Ammon's horn (tissue), 1 donor: ENCODE data around the gene TSEN54.
"Not testable (repeated sequence)": the region's sequence is repeated elsewhere in the genome, so short reads cannot be mapped to it uniquely, and the experiment has no call there.

Experiments used
- DNase-seq: peaks from one replicate; pipeline ENCODE4 v3.0.0-alpha.2; 2016; ENCODE audit warnings: low spot score

TSEN54 gene

GRCh38 chr17:75516255-75516618 lies at the start of gene TSEN54:
TSEN54 (plus strand) TSS chr17:75516528; CDS start chr17:75516561, 33 bp downstream.
- DNase-seq, result peak; percentile 96

DNA sequence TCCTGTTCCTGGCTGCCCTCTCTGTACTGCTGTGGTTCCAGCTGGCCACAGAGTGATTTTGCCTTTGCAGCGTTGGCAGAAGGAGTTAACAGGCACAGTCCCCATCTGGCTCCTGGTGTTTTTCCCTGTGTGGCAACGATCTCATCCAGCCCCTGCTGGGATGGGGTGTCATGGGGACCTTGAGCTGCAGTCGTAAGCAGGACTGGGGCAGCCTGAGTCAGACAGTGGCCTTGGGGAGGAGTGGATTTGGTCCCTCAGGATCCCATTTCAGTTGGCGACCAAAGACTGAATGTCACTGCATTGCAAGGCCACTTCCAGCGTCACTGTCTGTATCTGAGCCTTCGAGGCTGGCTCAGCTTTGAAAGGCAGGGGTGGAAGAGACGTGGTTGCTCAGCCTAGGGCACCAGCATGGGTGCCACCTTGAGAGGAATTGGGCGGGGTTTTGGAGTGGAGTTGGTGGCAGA lies 48.0 kb upstream of the TSEN54 start:
- DNase-seq, result peak; percentile 58

GRCh38 chr17:75468779-75469373 lies 47.5 kb upstream of the TSEN54 start:
- DNase-seq, result no peak

- DNase-seq, result no peak
Observed at GRCh38 chr17:75471207-75471606, 45.1 kb upstream of the TSEN54 start.

GRCh38 chr17:75472119-75472518 lies 44.2 kb upstream of the TSEN54 start:
- no peak for DNase-seq

DNA sequence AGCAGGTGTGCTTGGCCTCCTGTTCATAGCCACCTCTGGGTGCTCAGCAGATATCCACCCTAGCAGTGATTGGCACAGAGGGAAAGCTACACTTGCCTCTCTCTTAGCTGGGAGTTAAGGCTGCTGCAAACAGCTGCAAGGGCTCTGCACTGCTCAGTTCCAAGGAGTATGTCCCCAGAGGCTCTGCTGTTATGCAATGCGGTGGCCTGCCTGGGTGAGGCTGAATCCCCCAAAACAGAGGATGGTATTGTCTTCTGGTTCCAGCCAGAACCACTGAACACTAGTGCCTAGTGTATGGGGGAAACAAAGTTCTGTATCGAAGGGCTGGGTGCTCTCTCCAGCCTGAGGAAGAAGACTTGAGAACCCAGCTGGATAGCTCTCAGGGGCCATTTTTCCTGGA lies 43.1 kb upstream of the TSEN54 start:
- peak; percentile 81 for DNase-seq

DNA sequence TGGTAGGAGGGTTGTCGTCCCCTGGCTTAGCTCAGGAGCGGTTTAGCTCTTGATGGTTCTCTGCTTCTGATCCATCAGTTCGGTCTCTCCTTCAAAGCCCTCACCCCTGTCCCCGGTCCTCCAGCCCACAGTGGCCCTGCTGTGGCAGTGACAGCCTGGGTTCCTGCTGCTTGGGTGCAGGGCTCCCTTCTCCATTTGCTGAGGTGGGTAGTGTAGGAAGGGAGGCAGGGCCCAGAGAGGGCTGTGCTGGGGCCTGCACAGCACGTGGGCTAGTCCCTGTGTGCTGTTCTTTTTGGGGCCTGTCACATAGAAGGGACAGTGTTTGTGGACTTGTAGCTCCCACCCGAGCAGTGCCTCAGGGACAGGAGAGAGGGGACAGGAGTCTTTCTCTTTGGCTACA lies 41.6 kb upstream of the TSEN54 start:
- DNase-seq, result no peak

DNA sequence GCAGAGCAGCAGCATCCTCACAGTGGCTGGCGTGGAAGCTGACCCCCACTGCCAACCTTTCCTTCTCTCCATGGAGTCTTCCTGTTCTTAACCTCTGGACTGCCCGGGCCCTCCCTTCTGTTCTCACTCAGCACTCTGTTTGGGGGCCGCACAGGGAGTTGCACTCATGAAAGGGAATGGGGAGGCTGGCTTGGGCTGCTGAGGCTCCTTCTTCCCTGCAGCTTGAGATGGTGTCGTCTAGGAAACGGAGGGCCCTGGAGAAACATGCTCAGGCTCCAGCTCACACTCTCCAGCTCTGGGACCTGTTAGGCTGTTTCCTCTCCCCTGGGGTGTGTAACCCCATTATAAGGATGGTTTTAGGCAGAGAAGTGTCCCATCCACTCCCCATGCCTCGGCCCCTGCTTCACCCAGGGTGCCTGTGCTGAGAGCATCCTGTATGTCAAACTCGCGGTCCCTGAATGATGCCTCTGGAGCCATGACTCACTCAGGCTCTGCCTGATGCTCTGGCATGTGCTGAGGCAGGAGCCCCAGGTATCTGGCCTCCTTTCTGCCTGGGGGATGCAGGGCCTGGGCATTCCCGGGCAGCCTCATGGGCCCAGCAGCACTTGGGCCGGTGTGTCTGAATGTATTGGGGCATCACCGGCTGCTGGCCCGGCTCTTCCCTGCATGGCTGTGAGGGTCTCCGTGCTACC lies 41.0 kb upstream of the TSEN54 start:
- DNase-seq, result peak; percentile 59

GRCh38 chr17:75475851-75476250 lies 40.5 kb upstream of the TSEN54 start:
- no peak for DNase-seq

DNA sequence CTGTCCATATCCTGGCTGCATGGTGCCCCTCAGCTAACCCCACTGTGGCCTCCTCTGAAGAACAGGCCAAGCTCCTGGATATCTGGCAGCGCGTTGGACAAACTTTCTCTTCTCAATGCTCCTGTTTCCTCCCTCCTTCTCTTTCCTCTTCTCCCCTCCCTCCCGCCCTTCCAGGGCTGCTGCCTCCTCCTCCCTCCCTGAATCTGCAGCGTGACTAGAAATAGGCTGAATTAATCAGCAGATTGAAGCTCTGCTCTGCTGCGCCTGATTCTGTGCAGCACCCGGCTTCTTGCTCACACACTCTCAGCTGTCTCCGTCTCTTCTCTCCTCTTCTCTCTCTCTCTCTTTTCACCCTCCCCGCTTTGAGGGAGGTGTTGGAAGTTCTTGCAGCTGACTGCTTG lies 40.1 kb upstream of the TSEN54 start:
- peak; percentile 89 for DNase-seq

DNA sequence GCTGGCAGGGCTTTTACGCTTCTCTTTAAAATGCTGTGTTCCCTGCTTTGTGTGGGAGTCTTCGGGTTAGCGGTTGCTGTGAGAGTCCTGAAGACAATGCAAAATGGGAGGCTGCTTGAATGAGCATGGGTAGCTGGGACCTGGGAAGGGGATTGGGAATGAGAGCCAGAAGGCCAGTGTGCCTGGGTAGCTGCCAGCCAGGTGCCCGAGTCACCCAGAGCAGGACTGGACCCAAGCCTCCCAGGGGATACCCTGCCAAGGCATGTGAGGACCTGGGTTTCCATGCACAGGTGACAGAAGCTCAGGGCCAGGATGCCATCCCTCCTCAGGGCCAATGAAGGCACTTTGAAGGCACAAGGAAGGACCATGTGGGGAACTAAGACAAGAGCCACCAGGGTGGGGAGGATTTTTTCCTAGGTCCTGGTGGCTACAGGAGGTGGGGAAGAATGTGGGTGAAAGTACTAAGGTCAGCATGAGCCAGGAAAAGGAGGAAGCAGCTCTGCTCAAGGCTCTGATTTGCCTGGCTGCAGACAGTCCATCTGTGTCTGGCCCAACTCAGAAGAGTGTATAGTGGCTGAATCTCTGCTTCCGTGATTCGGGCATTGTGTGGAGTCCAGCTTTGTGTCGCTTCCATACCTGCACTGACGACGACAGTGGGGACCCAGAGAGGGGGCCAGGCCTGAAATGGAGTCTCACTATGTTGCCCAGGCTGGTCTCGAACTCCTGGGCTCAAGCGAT lies 39.4 kb upstream of the TSEN54 start:
- peak; percentile 47 for DNase-seq

DNA sequence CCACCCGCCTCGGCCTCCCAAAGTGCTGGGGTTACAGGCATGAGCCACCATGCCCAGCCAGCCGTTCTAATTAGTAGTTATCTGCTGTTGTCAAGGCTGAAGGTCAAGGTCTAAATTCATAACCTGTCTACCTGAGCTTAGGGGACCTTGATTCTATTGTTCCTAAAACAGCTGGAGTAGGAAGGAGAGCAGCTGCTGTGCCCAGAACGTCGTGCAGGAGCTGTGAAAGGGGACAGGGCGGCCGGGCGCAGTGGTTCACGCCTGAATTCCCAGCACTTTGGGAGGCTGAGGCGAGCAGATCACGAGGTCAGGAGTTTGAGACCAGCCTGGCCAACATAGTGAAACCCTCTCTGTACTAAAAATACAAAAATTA lies 38.9 kb upstream of the TSEN54 start:
- DNase-seq, result not testable (repeated sequence)

- no peak for DNase-seq
Observed at GRCh38 chr17:75478508-75478907, 37.8 kb upstream of the TSEN54 start.

DNA sequence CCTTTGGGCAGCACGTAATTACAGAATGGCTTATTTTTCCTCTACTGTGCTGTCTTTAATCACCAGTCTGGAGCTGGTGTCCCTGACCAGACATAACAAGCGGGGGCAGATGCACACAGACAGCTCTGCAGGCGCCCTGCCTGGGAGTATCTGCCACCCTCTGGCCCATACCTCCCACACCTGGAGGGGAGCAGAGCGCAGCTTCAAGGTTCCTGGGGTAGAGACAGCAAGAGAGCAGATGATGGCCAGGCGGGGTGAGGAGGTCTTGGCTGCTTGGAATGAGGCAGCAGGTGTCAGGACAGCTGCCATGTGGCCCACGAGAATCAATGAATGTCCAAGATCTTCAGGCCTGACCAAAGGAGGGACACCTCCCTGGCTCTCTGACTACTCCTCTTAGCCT lies 36.0 kb upstream of the TSEN54 start:
- DNase-seq, result no peak

GRCh38 chr17:75481194-75482068 lies 34.9 kb upstream of the TSEN54 start:
- no peak for DNase-seq

DNA sequence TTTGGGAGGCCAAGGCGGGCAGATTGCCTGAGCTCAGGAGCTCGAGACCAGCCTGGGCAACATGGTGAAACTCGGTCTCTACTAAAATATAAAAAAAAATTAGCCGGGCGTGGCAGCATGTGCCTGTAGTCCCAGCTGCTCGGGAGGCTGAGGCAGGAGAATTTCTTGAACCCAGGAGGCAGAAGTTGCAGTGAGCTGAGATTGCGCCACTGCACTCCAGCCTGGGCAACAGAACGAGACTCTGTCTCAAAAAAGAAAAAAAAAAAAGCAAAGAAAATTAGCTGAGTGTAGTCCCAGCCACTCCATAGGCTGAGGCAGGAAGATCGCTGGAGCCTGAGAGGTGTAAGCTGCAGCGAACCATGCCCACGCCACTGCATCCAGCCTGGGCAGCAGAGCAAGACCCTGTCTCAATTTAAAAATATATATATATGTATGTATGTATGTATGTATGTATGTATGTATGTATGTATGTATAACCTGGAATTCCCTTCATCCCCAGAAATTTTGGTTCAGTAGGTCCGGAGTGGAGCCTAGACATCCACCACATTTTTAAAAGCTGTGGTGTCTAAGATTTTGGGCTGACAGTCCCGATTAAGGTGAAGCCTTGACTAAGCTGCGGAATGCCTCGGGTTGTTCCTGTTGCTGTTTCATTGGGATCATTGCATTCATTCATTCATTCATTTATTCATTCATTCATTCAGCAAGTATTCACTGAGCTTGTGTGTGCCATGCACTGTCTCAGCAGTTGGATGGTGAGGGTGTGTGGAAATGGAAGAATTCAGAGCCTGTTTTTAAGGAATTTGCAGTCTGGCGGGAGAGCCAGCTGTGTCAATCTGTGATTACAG lies 34.0 kb upstream of the TSEN54 start:
- no peak for DNase-seq

GRCh38 chr17:75485688-75486087 lies 30.6 kb upstream of the TSEN54 start:
- DNase-seq, result no peak

DNA sequence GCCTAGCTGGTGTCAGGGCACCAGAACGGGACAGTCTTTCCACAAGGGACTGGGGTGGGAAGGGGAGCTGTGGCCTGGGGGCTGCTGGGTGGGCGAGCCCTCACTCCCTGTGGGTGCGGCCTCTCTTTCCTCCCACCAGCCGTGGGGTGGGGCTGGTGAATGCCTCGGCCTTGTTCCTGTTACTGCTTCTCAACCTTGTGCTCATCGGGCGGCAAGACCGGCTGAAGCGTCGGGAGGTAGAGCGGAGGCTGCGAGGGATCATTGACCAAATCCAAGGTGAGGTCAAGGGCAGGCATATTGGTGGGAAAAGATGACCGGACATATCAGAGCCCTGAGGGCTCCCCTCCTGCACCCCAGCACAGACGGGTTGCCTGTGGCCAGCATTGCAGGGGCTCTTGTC lies 30.2 kb upstream of the TSEN54 start:
- DNase-seq, result no peak

DNA sequence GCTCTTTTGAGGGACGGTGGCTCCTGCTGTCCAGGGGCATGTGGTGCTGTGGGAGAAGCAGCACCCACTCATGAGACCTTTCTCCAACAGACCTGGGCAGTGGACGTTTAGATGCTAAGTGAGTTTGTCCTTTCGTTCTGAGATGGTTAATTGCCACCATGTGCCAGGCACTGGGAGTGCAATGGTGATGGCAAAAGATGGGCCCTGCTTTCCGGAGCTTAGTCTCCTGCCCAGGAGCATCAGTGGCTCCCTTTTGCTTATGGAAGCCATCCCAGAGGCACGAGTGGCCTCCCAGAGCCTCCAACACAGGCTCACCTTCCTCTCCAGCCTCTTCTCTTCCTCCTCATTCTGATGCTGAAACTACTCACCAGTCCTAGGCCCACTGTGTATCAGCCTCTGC lies 29.4 kb upstream of the TSEN54 start:
- DNase-seq, result no peak

GRCh38 chr17:75487351-75488070 lies 28.8 kb upstream of the TSEN54 start:
- peak; percentile 67 for DNase-seq
